Endothelial cell (in vitro differentiated cells): Measurements from ENCODE around the gene RAB28. TPM values are rescaled to one million over a fixed set of nuclear protein-coding genes. Genes with fewer than 3 reads are reported as not detected.

Source experiments
- DNase-seq: peaks from one replicate; pipeline ENCODE4 v3.0.0; 2021; ENCODE audit warnings: low spot score
- H3K27ac Mint-ChIP-seq: one replicate; pipeline ENCODE4 v1.8.0; 2021; ENCODE audit warnings: mixed read lengths, inconsistent platforms; ENCODE audit not compliant: unreplicated experiment
- H3K27me3 Mint-ChIP-seq: one replicate; pipeline ENCODE4 v1.8.0; 2021; ENCODE audit warnings: mild to moderate bottlenecking, moderate library complexity, mixed read lengths, inconsistent platforms; ENCODE audit not compliant: unreplicated experiment
- H3K36me3 Mint-ChIP-seq: one replicate; pipeline ENCODE4 v1.8.0; 2021; ENCODE audit warnings: mild to moderate bottlenecking, low read depth, mixed read lengths, inconsistent platforms; ENCODE audit not compliant: unreplicated experiment
- H3K4me1 Mint-ChIP-seq: one replicate; pipeline ENCODE4 v1.8.0; 2021; ENCODE audit warnings: mild to moderate bottlenecking, mixed read lengths, inconsistent platforms; ENCODE audit not compliant: unreplicated experiment
- H3K4me3 Mint-ChIP-seq: one replicate; pipeline ENCODE4 v1.8.0; 2021; ENCODE audit warnings: mild to moderate bottlenecking, mixed read lengths, inconsistent platforms; ENCODE audit not compliant: unreplicated experiment
- H3K9me3 Mint-ChIP-seq: one replicate; pipeline ENCODE4 v1.8.0; 2021; ENCODE audit warnings: mixed read lengths, inconsistent platforms; ENCODE audit not compliant: unreplicated experiment
- total RNA-seq: library from RNA; stranded (reverse); fragmentation: NEBNext Ultra II Directional; extraction: Animal tissue kit (Norgen Biotek cat#: 25700); gene quantifications from one replicate; pipeline ENCODE4 v1.2.1, GENCODE V29; 2021; ENCODE audit not compliant: unreplicated experiment
- TF ChIP-seq, protein P1 (sequence below): fragments of 200-600 bp; sonication (generic); IDR thresholded peaks from one replicate; pipeline ENCODE4 v1.5.0; 2021; ENCODE audit warnings: antibody characterized with exemption; ENCODE audit not compliant: unreplicated experiment

The RAB28 gene
- total RNA-seq, 1 donor from 2014 or later: 17.5 TPM

DNA sequence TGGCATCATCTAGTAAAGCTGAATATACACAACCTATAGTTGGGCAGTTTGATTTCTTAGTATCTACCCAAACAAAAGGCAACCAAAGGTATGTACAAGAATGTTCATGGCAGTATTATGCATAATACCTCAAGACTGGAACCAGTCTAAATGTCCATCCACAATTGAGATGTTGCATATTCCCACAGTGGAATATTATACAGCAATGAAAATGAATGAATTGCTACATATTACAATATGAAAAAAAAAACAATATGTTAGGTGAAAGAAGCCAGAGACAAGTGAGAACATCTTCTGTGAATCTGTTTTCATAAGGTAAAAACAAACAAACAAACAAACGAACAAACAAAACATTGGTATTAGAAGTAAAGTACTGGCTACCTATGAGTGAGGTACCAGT, 11.6 kb upstream of the RAB28 start:
- H3K4me3 Mint-ChIP-seq: no peak overlapping the region
- H3K27me3 Mint-ChIP-seq: no peaks in the 10 kb centered on the region
- no peaks in the 10 kb centered on the region for H3K4me1 Mint-ChIP-seq
- H3K36me3 Mint-ChIP-seq: no peaks in the 10 kb centered on the region
- TF ChIP-seq, protein P1, sequence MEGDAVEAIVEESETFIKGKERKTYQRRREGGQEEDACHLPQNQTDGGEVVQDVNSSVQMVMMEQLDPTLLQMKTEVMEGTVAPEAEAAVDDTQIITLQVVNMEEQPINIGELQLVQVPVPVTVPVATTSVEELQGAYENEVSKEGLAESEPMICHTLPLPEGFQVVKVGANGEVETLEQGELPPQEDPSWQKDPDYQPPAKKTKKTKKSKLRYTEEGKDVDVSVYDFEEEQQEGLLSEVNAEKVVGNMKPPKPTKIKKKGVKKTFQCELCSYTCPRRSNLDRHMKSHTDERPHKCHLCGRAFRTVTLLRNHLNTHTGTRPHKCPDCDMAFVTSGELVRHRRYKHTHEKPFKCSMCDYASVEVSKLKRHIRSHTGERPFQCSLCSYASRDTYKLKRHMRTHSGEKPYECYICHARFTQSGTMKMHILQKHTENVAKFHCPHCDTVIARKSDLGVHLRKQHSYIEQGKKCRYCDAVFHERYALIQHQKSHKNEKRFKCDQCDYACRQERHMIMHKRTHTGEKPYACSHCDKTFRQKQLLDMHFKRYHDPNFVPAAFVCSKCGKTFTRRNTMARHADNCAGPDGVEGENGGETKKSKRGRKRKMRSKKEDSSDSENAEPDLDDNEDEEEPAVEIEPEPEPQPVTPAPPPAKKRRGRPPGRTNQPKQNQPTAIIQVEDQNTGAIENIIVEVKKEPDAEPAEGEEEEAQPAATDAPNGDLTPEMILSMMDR: no peak
- H3K27ac Mint-ChIP-seq: no peak overlapping the region
- no peak for DNase-seq
- H3K9me3 Mint-ChIP-seq: no peaks in the 10 kb centered on the region

DNA sequence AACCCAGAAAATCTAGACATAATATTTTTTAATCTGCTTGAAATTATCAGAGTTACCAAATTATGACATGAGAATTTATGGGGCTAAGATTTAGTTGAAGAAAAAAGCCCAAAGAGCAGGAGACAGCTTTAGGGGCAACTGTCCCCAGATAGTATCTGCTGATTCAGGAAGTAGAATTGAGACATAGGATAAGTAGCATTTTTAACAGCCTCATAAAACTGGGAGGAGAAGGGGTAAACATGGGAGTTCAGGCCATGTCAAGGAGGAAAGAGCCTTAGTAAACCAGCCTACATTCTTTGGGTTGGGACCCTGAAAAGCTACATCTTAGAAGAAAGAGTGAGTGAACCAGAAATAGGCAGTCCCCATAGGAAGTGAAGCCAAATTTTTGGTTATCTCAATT, 9.7 kb upstream of the RAB28 start:
- TF ChIP-seq, protein P1: no peak
- Mint-ChIP-seq H3K4me3 (no peak overlapping the region), H3K4me1 (no peaks in the 10 kb centered on the region), H3K27ac (no peak overlapping the region), H3K36me3 (no peaks in the 10 kb centered on the region), H3K9me3 (no peaks in the 10 kb centered on the region), H3K27me3 (no peaks in the 10 kb centered on the region)
- no peak for DNase-seq

DNA sequence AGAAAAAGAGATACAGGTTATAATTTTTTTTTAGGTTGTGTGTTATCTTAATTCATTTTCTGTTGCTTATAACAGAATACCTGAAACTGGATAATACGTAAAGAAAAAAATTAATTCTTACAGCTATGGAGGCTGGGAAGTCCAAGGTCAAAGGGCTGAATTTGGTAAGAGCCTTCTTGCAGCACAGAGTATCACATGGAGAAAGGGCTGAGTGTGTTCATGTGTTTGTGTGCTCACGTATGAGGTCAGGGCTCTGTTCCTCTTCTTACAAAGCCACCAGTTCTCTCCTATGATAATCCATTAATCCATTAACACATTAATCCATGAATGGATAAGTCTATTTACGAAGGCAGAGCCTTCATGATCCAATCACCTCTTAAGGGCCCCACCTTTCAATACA, 8.6 kb upstream of the RAB28 start:
- Mint-ChIP-seq H3K27me3 (no peaks in the 10 kb centered on the region), H3K36me3 (no peaks in the 10 kb centered on the region), H3K4me1 (no peaks in the 10 kb centered on the region), H3K4me3 (no peak overlapping the region), H3K27ac (no peak overlapping the region), H3K9me3 (no peaks in the 10 kb centered on the region)
- DNase-seq: no peak
- TF ChIP-seq, protein P1: no peak

DNA sequence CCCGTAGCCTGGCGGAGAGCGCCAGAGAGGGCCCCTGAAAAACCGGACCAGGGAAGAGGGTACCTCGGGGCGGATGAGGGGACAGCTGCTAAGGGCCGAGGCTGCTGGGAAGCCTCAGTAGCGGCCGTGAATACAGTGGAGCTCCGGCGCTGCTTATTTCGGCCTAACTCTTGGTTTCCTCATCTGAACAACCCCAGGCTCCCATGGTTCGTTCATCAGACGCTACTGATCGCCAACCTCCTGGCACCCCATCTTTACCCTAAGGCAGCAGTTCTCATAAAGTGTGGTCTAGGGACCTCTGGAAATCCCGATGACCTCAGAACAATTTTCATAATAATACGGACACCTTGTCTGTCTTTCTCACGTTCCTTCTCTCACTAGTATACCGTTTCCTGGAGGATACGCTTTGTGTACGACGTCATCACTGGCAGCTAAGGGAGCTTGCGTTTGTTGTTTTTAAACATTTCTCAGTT, 645 bp upstream of the RAB28 start:
- Mint-ChIP-seq H3K9me3 (no peaks in the 10 kb centered on the region), H3K4me1 (peaks cover 19% of the 10 kb centered on the region), H3K27ac (peak overlapping the region; percentile 97), H3K36me3 (peaks cover 3% of the 10 kb centered on the region), H3K4me3 (peak overlapping the region; percentile 88), H3K27me3 (peaks cover 15% of the 10 kb centered on the region)
- DNase-seq: no peak
- TF ChIP-seq, protein P1: no peak

DNA sequence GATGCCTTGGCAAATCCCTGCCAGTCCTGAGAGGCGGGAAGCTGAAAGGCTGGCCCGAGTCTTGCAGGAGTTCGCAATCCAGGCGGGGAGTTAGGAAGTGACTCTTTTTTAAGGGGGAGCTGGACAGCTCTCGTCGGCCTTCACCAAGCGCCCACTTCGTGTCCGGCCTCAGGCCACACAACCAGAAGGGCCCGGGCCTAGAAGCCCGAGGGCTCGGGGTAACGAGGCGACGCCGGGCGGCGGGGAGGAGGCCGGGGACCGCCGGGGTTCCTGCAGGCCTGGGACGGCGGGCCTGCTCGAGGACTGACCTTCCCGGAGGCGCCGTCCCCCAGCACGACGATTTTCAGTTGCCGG, 395 bp downstream of the RAB28 start:
- Mint-ChIP-seq H3K27me3 (peaks cover 15% of the 10 kb centered on the region), H3K27ac (peak overlapping the region; percentile 93)
- DNase-seq: peak; percentile 51

More for the DNA sequence above, 395 bp downstream of the RAB28 start:
- peak overlapping the region; percentile 97 for H3K4me3 Mint-ChIP-seq
- peaks cover 19% of the 10 kb centered on the region for H3K4me1 Mint-ChIP-seq
- H3K9me3 Mint-ChIP-seq: no peaks in the 10 kb centered on the region
- peaks cover 3% of the 10 kb centered on the region for H3K36me3 Mint-ChIP-seq
- TF ChIP-seq, protein P1: no peak
